ENCODE measurements around the gene PRKCSH. TPM values are rescaled to one million over a fixed set of nuclear protein-coding genes. Genes with fewer than 3 reads are reported as not detected.

Gene PRKCSH
- total RNA-seq, 1 donor from 2014 or later = 405 TPM

DNA sequence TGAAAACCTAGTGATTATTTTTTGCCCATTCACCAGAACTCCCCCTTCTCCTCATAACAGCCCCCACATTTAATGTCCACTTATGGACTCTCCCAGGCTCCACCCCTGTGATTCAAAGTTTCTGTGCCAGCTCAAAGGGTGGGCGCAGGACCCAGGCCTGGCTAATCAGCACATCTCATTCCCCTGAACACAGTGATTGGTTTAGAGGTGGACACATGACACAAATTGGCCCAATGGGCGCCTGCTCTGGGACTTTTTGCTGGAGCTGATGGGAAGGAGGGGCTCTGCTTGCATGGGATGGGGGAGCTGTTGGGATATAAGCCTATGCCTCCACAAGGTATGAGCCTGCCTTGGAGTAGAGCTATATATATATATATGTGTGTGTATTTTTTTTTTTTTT, 45.1 kb upstream of the PRKCSH start:
- no peak for TF ChIP-seq EZH2 (IDR thresholded peaks at IDR 0.05; ENCODE audit: insufficient read depth, low read length)
- TF ChIP-seq, protein P1, sequence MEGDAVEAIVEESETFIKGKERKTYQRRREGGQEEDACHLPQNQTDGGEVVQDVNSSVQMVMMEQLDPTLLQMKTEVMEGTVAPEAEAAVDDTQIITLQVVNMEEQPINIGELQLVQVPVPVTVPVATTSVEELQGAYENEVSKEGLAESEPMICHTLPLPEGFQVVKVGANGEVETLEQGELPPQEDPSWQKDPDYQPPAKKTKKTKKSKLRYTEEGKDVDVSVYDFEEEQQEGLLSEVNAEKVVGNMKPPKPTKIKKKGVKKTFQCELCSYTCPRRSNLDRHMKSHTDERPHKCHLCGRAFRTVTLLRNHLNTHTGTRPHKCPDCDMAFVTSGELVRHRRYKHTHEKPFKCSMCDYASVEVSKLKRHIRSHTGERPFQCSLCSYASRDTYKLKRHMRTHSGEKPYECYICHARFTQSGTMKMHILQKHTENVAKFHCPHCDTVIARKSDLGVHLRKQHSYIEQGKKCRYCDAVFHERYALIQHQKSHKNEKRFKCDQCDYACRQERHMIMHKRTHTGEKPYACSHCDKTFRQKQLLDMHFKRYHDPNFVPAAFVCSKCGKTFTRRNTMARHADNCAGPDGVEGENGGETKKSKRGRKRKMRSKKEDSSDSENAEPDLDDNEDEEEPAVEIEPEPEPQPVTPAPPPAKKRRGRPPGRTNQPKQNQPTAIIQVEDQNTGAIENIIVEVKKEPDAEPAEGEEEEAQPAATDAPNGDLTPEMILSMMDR (IDR thresholded peaks at IDR 0.05; ENCODE audit: insufficient read depth, low read depth, low read length) = no peak
- no peaks in the 10 kb centered on the region for H3K4me1 ChIP-seq (ENCODE audit: insufficient read depth, low read length)
- H3K4me2 ChIP-seq (ENCODE audit: low read length) = no peak overlapping the region
- H3K9ac ChIP-seq (ENCODE audit: low read length) = no peak overlapping the region
- H3K79me2 ChIP-seq (ENCODE audit: insufficient read depth, low read length) = no peaks in the 10 kb centered on the region
- H3K9me3 ChIP-seq (ENCODE audit: insufficient read depth, low read depth, low read length) = peaks cover 2% of the 10 kb centered on the region
- Mint-ChIP-seq H3K9me3 (ENCODE audit: unreplicated experiment) (no peaks in the 10 kb centered on the region), H3K27ac (ENCODE audit: unreplicated experiment) (no peak overlapping the region), H3K36me3 (ENCODE audit: low read depth, unreplicated experiment) (no peaks in the 10 kb centered on the region), H3K4me1 (ENCODE audit: low read depth, unreplicated experiment) (no peaks in the 10 kb centered on the region), H3K27me3 (ENCODE audit: low read depth, unreplicated experiment) (peaks cover 4% of the 10 kb centered on the region), H3K4me3 (ENCODE audit: unreplicated experiment) (no peak overlapping the region)
- FAIRE-seq (no peak), DNase-seq (ENCODE audit: low read depth) (no peak)
- no peak overlapping the region for H3K4me3 ChIP-seq (ENCODE audit: insufficient read depth, low read depth, low read length)
- H3K27ac ChIP-seq (ENCODE audit: low read depth, low read length) = no peak overlapping the region
- no peaks in the 10 kb centered on the region for H4K20me1 ChIP-seq (ENCODE audit: insufficient read depth, low read length)
- H2AFZ ChIP-seq (ENCODE audit: low read depth, low read length) = no peak overlapping the region
- H3K27me3 ChIP-seq (ENCODE audit: insufficient read depth, low read length) = no peaks in the 10 kb centered on the region
- no peaks in the 10 kb centered on the region for H3K36me3 ChIP-seq (ENCODE audit: insufficient read depth, low read length)

DNA sequence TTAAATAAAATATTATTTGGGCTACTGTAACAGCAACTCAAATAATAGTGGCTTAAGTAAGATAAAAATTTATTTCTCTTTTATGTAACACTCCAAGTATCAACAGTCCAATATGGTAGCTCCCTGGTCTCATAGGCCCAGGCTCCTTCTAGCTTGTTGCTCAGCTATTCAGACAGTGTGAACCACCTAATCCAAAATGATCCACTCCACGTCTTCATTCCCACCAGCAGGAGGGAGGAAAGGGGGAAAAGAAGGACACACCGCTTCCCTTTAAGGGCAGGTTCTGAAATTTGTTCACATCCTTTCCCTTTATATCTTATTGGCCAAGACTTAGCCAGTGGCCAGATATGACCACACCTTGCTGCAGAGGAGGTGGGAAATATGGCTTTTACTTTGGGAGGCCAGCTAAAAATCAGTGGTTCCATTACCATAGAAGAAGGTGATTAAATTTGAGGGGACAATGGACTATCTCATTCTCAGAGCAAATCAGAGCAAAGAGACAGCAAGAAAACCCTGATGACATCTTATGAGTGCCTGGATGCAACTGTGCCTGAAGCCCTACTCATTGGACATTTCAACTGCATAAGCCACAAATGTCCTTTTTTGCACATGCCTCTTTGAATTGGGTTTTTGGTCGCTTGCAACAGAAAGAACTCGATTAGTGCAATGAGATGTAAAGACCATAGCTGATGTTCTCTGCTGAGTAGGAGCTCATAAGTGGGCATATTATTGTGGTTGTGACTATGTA, 44.3 kb upstream of the PRKCSH start:
- no peak overlapping the region for H2AFZ ChIP-seq (ENCODE audit: low read depth, low read length)
- no peaks in the 10 kb centered on the region for H4K20me1 ChIP-seq (ENCODE audit: insufficient read depth, low read length)
- H3K4me3 Mint-ChIP-seq (ENCODE audit: unreplicated experiment) = no peak overlapping the region
- H3K9ac ChIP-seq (ENCODE audit: low read length) = no peak overlapping the region
- H3K27ac Mint-ChIP-seq (ENCODE audit: unreplicated experiment) = no peak overlapping the region
- peaks cover 4% of the 10 kb centered on the region for H3K27me3 Mint-ChIP-seq (ENCODE audit: low read depth, unreplicated experiment)
- H3K9me3 Mint-ChIP-seq (ENCODE audit: unreplicated experiment) = no peaks in the 10 kb centered on the region
- H3K36me3 ChIP-seq (ENCODE audit: insufficient read depth, low read length) = no peaks in the 10 kb centered on the region
- DNase-seq (ENCODE audit: low read depth) (no peak), FAIRE-seq (no peak)
- no peaks in the 10 kb centered on the region for H3K79me2 ChIP-seq (ENCODE audit: insufficient read depth, low read length)
- no peak for TF ChIP-seq EZH2 (IDR thresholded peaks at IDR 0.05; ENCODE audit: insufficient read depth, low read length)
- TF ChIP-seq, protein P1 (IDR thresholded peaks at IDR 0.05; ENCODE audit: insufficient read depth, low read depth, low read length) = no peak
- H3K4me2 ChIP-seq (ENCODE audit: low read length) = no peak overlapping the region
- no peak overlapping the region for H3K4me3 ChIP-seq (ENCODE audit: insufficient read depth, low read depth, low read length)
- H3K36me3 Mint-ChIP-seq (ENCODE audit: low read depth, unreplicated experiment) = no peaks in the 10 kb centered on the region
- H3K4me1 ChIP-seq (ENCODE audit: insufficient read depth, low read length) = no peaks in the 10 kb centered on the region
- no peaks in the 10 kb centered on the region for H3K27me3 ChIP-seq (ENCODE audit: insufficient read depth, low read length)
- H3K4me1 Mint-ChIP-seq (ENCODE audit: low read depth, unreplicated experiment) = no peaks in the 10 kb centered on the region
- no peak overlapping the region for H3K27ac ChIP-seq (ENCODE audit: low read depth, low read length)
- peaks cover 2% of the 10 kb centered on the region for H3K9me3 ChIP-seq (ENCODE audit: insufficient read depth, low read depth, low read length)

DNA sequence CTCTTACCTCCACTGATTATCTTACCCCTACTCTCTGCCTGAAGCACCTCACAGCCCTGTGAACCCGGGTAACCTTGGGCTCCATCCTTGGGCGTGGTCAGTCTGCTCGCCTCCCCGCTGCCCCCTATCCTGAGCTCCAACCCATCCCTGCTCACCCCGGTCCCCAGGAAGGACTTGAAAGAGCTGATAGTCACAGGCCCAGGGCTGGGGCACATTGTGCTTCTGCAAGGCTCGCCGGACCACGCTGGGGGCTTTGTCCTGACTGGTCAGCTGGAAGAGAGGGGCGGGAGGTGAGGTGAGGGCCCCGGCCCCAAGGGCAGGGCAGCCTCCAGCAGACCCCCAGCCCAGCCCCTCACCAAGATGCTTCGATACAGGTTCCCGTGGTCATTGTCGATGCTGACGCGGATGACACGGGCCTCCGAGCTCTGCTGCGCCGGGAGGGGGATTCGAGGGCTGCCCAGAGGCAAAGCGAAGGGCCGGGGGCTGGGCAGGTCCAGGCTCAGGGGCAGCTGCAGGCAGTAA, 38.3 kb upstream of the PRKCSH start:
- peaks cover 1% of the 10 kb centered on the region for H3K9me3 Mint-ChIP-seq (ENCODE audit: unreplicated experiment)
- no peaks in the 10 kb centered on the region for H3K79me2 ChIP-seq (ENCODE audit: insufficient read depth, low read length)
- no peak for FAIRE-seq
- no peak overlapping the region for H3K4me3 ChIP-seq (ENCODE audit: insufficient read depth, low read depth, low read length)
- no peaks in the 10 kb centered on the region for H3K36me3 Mint-ChIP-seq (ENCODE audit: low read depth, unreplicated experiment)
- no peak overlapping the region for H3K27ac Mint-ChIP-seq (ENCODE audit: unreplicated experiment)
- TF ChIP-seq, protein P1 (IDR thresholded peaks at IDR 0.05; ENCODE audit: insufficient read depth, low read depth, low read length) = no peak
- TF ChIP-seq EZH2 (IDR thresholded peaks at IDR 0.05; ENCODE audit: insufficient read depth, low read length) = no peak
- H3K4me3 Mint-ChIP-seq (ENCODE audit: unreplicated experiment) = no peak overlapping the region
- no peaks in the 10 kb centered on the region for H3K4me1 ChIP-seq (ENCODE audit: insufficient read depth, low read length)
- no peaks in the 10 kb centered on the region for H4K20me1 ChIP-seq (ENCODE audit: insufficient read depth, low read length)
- no peak overlapping the region for H3K9ac ChIP-seq (ENCODE audit: low read length)
- no peak for DNase-seq (ENCODE audit: low read depth)
- H2AFZ ChIP-seq (ENCODE audit: low read depth, low read length) = no peak overlapping the region
- no peak overlapping the region for H3K4me2 ChIP-seq (ENCODE audit: low read length)
- no peaks in the 10 kb centered on the region for H3K4me1 Mint-ChIP-seq (ENCODE audit: low read depth, unreplicated experiment)
- no peak overlapping the region for H3K27ac ChIP-seq (ENCODE audit: low read depth, low read length)
- no peaks in the 10 kb centered on the region for H3K27me3 ChIP-seq (ENCODE audit: insufficient read depth, low read length)
- peaks cover 4% of the 10 kb centered on the region for H3K27me3 Mint-ChIP-seq (ENCODE audit: low read depth, unreplicated experiment)
- H3K36me3 ChIP-seq (ENCODE audit: insufficient read depth, low read length) = no peaks in the 10 kb centered on the region
- no peaks in the 10 kb centered on the region for H3K9me3 ChIP-seq (ENCODE audit: insufficient read depth, low read depth, low read length)

Measured in astrocyte (in vitro differentiated cells and primary cell).